Psoas muscle (tissue), 8 donors: ENCODE measurements around the gene KIF6. TPM values are rescaled to one million over a fixed set of nuclear protein-coding genes. Genes with fewer than 3 reads are reported as not detected.
A peak's percentile ranks its signal among the peaks of the same experiment; 100 is the strongest.

Experiments used
- ATAC-seq, 4 donors: fragments of 200-7000 bp; cut with Tn5 transposase; one replicate each; pipeline ENCODE4 v1.9.1; 2020; ENCODE audit warnings: moderate library complexity in 3 of 4, mild to moderate bottlenecking in 2 of 4
- DNase-seq, 2 donors: peaks; one replicate each; pipeline ENCODE4 v3.0.0-alpha.2; 2020
- H3K27ac ChIP-seq: fragments of 200-600 bp; one replicate; pipeline ENCODE4 v1.8.0; 2022
- H3K27me3 ChIP-seq, 3 donors: fragments of 200-600 bp in 1 of 3; one replicate each; pipeline versions ENCODE4 v1.6.1 to v1.8.0; 2013 to 2022; ENCODE audit warnings: low read length in 2 of 3, mild to moderate bottlenecking in 2 of 3, moderate library complexity in 1 of 3; ENCODE audit not compliant: insufficient read depth in 3 of 3
- H3K36me3 ChIP-seq, 2 donors: fragments of 200-600 bp in 1 of 2; one replicate each; pipeline versions ENCODE4 v1.6.1 to v1.8.0; 2013 to 2022; ENCODE audit warnings: low read depth in 1 of 2, mild to moderate bottlenecking in 1 of 2, moderate library complexity in 1 of 2; ENCODE audit not compliant: insufficient read depth in 1 of 2
- H3K4me1 ChIP-seq: fragments of 200-600 bp; one replicate; pipeline ENCODE4 v1.8.0; 2022
- H3K4me3 ChIP-seq: fragments of 200-600 bp; one replicate; pipeline ENCODE4 v1.8.0; 2022; ENCODE audit warnings: mild to moderate bottlenecking
- H3K9me3 ChIP-seq: fragments of 200-600 bp; one replicate; pipeline ENCODE4 v1.8.0; 2022
- CTCF ChIP-seq: fragments of 200-600 bp; IDR thresholded peaks from one replicate; pipeline ENCODE4 v1.8.0; 2022; ENCODE audit warnings: antibody characterized with exemption
- WGBS, 3 donors: extraction: QIAGEN DNeasy Blood & Tissue Kit; methylation state at CpG; one replicate each; pipeline versions ENCODE4 v1.1.6 to v1.1.7; 2013; 5-methylcytosine and 5-hydroxymethylcytosine counted together
- intact Hi-C, 2 donors: fragments of 100-400 bp; cut with DNase I; formaldehyde crosslinking; loops; one replicate each; pipeline versions ENCODE4 v1.11.0 to v1.14.2; 2022
- polyA plus RNA-seq, 3 donors: library from polyadenylated mRNA; stranded (reverse); fragments of 200-250 nt; gene quantifications; one replicate each; pipeline ENCODE4 v1.2.3, GENCODE V29; 2013
- total RNA-seq, 4 donors: library from RNA; stranded (reverse); fragmentation: NEBNext Ultra II Directional in 2 of 4; extraction: Animal tissue kit (Norgen Biotek cat#: 25700) in 2 of 4; gene quantifications; one replicate each; pipeline versions ENCODE4 v1.2.1 to v1.2.4, GENCODE V29; 2021 to 2023
- donor health status: healthy with polysubstance abuse.
- donor health status: DM: no; HTN: no; CAD: no; lungs with moderate emphysema.
- donor health status: Bipolar disorder and iron deficiency.
- donor health status: healthy.
- donor health status: DM: yes; HTN: yes; CAD: no.
- donor health status: DM: no; HTN: no; CAD: no.
- donor health status: DM: no; HTN: no; CAD: no.
- donor health status: DM: yes; HTN: yes; CAD: no.

KIF6 gene
- total and polyA plus RNA-seq, 7 donors, result 0.03 to 0.17 (median 0.09) TPM; not detected in 2

GRCh38 chr6:39451831-39452230 is 273.4 kb downstream of the KIF6 start:
- Histone ChIP-seq H3K27ac (no peak overlapping the region), H3K4me3 (no peak overlapping the region), H3K4me1 (no peaks in the 10 kb centered on the region), H3K9me3 (no peaks in the 10 kb centered on the region), H3K27me3 (peaks cover 0 to 5% (median 4%) of the 10 kb centered on the region in 3 donors), H3K36me3 (no peaks in the 10 kb centered on the region)
- no peak for DNase-seq
- no peak for ATAC-seq
- WGBS, 3 donors, result 63 to 73% (median 67%) methylated on average over 2 of the region's 2 CpGs
- peak; percentile 20 for TF ChIP-seq CTCF
- intact Hi-C loops, result no loop called here

- no peaks in the 10 kb centered on the region for H3K36me3 ChIP-seq
- 57 to 70% (median 62%) methylated on average over 5 of the region's 5 CpGs for WGBS, 3 donors
- peaks cover 0 to 5% (median 4%) of the 10 kb centered on the region in 3 donors for H3K27me3 ChIP-seq
- DNase-seq (no peak), ATAC-seq (no peak)
- intact Hi-C loops, result no loop called here
- no peak for TF ChIP-seq CTCF
- no peaks in the 10 kb centered on the region for H3K4me1 ChIP-seq
- H3K9me3 ChIP-seq, result no peaks in the 10 kb centered on the region
- H3K4me3 ChIP-seq, result no peak overlapping the region
- no peak overlapping the region for H3K27ac ChIP-seq
Measured at GRCh38 chr6:39449022-39449421, 276.2 kb downstream of the KIF6 start.

- no peak for TF ChIP-seq CTCF
- DNase-seq (no peak), ATAC-seq (no peak)
- H3K9me3 ChIP-seq, result no peaks in the 10 kb centered on the region
- no peak overlapping the region for H3K27ac ChIP-seq
- intact Hi-C loops, result no loop called here
- peaks cover 0 to 4% (median 0%) of the 10 kb centered on the region in 3 donors for H3K27me3 ChIP-seq
- 64 to 85% (median 82%) methylated on average over 2 of the region's 2 CpGs for WGBS, 3 donors
- no peaks in the 10 kb centered on the region for H3K36me3 ChIP-seq
- no peak overlapping the region for H3K4me3 ChIP-seq
- no peaks in the 10 kb centered on the region for H3K4me1 ChIP-seq
Measured at GRCh38 chr6:39446909-39447308, 278.3 kb downstream of the KIF6 start.

GRCh38 chr6:39445667-39446066 is 279.5 kb downstream of the KIF6 start:
- H3K4me1 ChIP-seq, result no peaks in the 10 kb centered on the region
- DNase-seq (no peak), ATAC-seq (no peak)
- no peaks in the 10 kb centered on the region for H3K27me3 ChIP-seq
- no peak overlapping the region for H3K27ac ChIP-seq
- WGBS, 3 donors, result 86 to 89% (median 88%) methylated on average over 1 of the region's 1 CpG
- H3K9me3 ChIP-seq, result no peaks in the 10 kb centered on the region
- intact Hi-C loops, result no loop called here
- no peak overlapping the region for H3K4me3 ChIP-seq
- TF ChIP-seq CTCF, result no peak
- H3K36me3 ChIP-seq, result no peaks in the 10 kb centered on the region

GRCh38 chr6:39444479-39445019 is 280.7 kb downstream of the KIF6 start:
- no peak for ATAC-seq
- Histone ChIP-seq H3K9me3 (no peaks in the 10 kb centered on the region), H3K27me3 (no peaks in the 10 kb centered on the region), H3K4me3 (no peak overlapping the region), H3K27ac (no peak overlapping the region), H3K36me3 (no peaks in the 10 kb centered on the region), H3K4me1 (no peaks in the 10 kb centered on the region)
- no peak for DNase-seq
- WGBS, 3 donors, result 84 to 86% (median 86%) methylated on average over 5 of the region's 5 CpGs
- TF ChIP-seq CTCF, result no peak
- intact Hi-C loops, result no loop called here
